HepG2 (cell line): Measurements from ENCODE around the gene HTR6. TPM values are rescaled to one million over a fixed set of nuclear protein-coding genes. Genes with fewer than 3 reads are reported as not detected.

Source experiments
- AFF4 ChIP-seq: sonication (generic); formaldehyde crosslinking; IDR thresholded peaks from 2 replicates; pipeline ENCODE4 v1.4.0; 2020; ENCODE audit warnings: missing genetic modification reagents
- DZIP1 ChIP-seq: sonication (generic); formaldehyde crosslinking; IDR thresholded peaks from 2 replicates; pipeline ENCODE4 v1.5.0; 2020; ENCODE audit warnings: mild to moderate bottlenecking, missing genetic modification reagents
- FOXA1 ChIP-seq, 2 experiments: fragments of 450-650 bp in 1 of 2; sonication (generic) in 1 of 2; formaldehyde crosslinking in 1 of 2; IDR thresholded peaks; 2 replicates each; pipeline versions ENCODE4 v1.4.0 to v1.6.1; 2016 to 2020; ENCODE audit warnings: missing genetic modification reagents in 1 of 2
- GRHL1 ChIP-seq: sonication (generic); formaldehyde crosslinking; conservative IDR thresholded peaks from 2 replicates; pipeline ENCODE4 v1.8.0; 2022; ENCODE audit warnings: missing genetic modification reagents
- HDAC6 ChIP-seq: fragments of 200-600 bp; sonication (generic); IDR thresholded peaks from 2 replicates; pipeline ENCODE4 v1.7.0; 2017; ENCODE audit warnings: mild to moderate bottlenecking, antibody characterized with exemption, low read length, low read depth
- RCOR2 ChIP-seq: IDR thresholded peaks from 2 replicates; pipeline ENCODE4 v1.6.1; 2016; ENCODE audit warnings: missing biosample characterization, missing genetic modification reagents
- SNAPC5 ChIP-seq: sonication (generic); formaldehyde crosslinking; IDR thresholded peaks from 2 replicates; pipeline ENCODE4 v1.8.1; 2023; ENCODE audit warnings: mild to moderate bottlenecking, missing genetic modification reagents, borderline replicate concordance
- ZBTB34 ChIP-seq: sonication (generic); formaldehyde crosslinking; IDR thresholded peaks from 2 replicates; pipeline ENCODE4 v1.8.0; 2022; ENCODE audit warnings: mild to moderate bottlenecking, missing genetic modification reagents
- ZFP41 ChIP-seq: sonication (generic); formaldehyde crosslinking; IDR thresholded peaks from 2 replicates; pipeline ENCODE4 v1.4.0; 2020; ENCODE audit warnings: mild to moderate bottlenecking, missing genetic modification reagents, borderline replicate concordance
- ZKSCAN8 ChIP-seq: IDR thresholded peaks from 2 replicates; pipeline ENCODE4 v1.6.1; 2016; ENCODE audit warnings: borderline replicate concordance, missing genetic modification reagents, missing compliant biosample characterization
- ZNF609 ChIP-seq: sonication (generic); formaldehyde crosslinking; IDR thresholded peaks from 2 replicates; pipeline ENCODE4 v1.4.0; 2020; ENCODE audit warnings: mild to moderate bottlenecking, missing genetic modification reagents, borderline replicate concordance
- ZNF781 ChIP-seq: sonication (generic); formaldehyde crosslinking; IDR thresholded peaks from 2 replicates; pipeline ENCODE4 v1.5.1; 2020; ENCODE audit warnings: borderline replicate concordance, mild to moderate bottlenecking, missing genetic modification reagents; ENCODE audit errors: not compliant biosample characterization
- polyA plus RNA-seq, 8 experiments: library from polyadenylated mRNA; depleted of rRNA in 3 of 8; stranded (reverse) in 7 of 8; unstranded in 1 of 8; fragments of >200 nt; fragmentation: Illumina TruSeq in 4 of 8; extraction: Trizol in 4 of 8; gene quantifications; 2 replicates each; pipeline versions ENCODE4 v1.2.1 to v1.2.3, GENCODE V29; 2011 to 2016; ENCODE audit warnings: low read depth in 4 of 8, missing spikeins in 1 of 8, mixed read lengths in 1 of 8; ENCODE audit not compliant: insufficient read depth in 1 of 8
- total RNA-seq, 5 experiments: library from RNA; depleted of rRNA; stranded (reverse); fragments of >200 nt; fragmentation: Illumina TruSeq; extraction: Trizol; gene quantifications; 2 replicates each; pipeline ENCODE4 v1.2.3, GENCODE V29; 2016; ENCODE audit warnings: low read depth in 1 of 5

The HTR6 gene
- total and polyA plus RNA-seq, 2 of the 13 experiments (the other 11 are each of a cell fraction or from before 2014, with no cell fraction given), result 0.04 TPM; not detected in 1

GRCh38 chr1:19619697-19620384, 44.8 kb upstream of the HTR6 start (continued):
- TF ChIP-seq DZIP1 (no peak), ZKSCAN8 (CRISPR knock-in tag) (peak; percentile 75), GRHL1 (CRISPR knock-in tag) (no peak), ZBTB34 (CRISPR knock-in tag) (no peak), FOXA1 (IDR thresholded peaks at IDR 0.05) (peak; percentile 65), FOXA1 (CRISPR knock-in tag; IDR thresholded peaks at IDR 0.05) (peak; percentile 90), ZFP41 (CRISPR knock-in tag) (no peak), HDAC6 (no peak), ZNF609 (peak; percentile 95), RCOR2 (CRISPR knock-in tag) (peak; percentile 78; the same call in 1 of the 2 replicates), SNAPC5 (CRISPR knock-in tag) (no peak), ZNF781 (CRISPR knock-in tag) (no peak), AFF4 (no peak)
